Activated naive CD4-positive, alpha-beta T cell treated with anti-CD3 and anti-CD28 coated beads, Interleukin-2, amount 50 U/mL, for 72 hours (primary cell): Measurements from ENCODE around the gene ARRDC3. TPM values are rescaled to one million over a fixed set of nuclear protein-coding genes. Genes with fewer than 3 reads are reported as not detected.
"Not testable (repeated sequence)": the region's sequence is repeated elsewhere in the genome, so short reads cannot be mapped to it uniquely, and the experiment has no call there.

Experiments used
- ATAC-seq, 2 donors: fragments of 150-1000 bp; cut with Tn5 transposase; 2 replicates each; pipeline ENCODE4 v1.10.0; 2021; ENCODE audit warnings: mild to moderate bottlenecking in 2 of 2, moderate library complexity in 2 of 2
- DNase-seq, 2 donors: peaks; one replicate each; pipeline ENCODE4 v3.0.0; 2021 to 2022; ENCODE audit warnings: low spot score in 2 of 2
- H3K27ac Mint-ChIP-seq, 2 donors: one replicate each; pipeline ENCODE4 v1.8.0; 2022; ENCODE audit warnings: mild to moderate bottlenecking in 2 of 2, mixed read lengths in 2 of 2
- H3K36me3 Mint-ChIP-seq, 2 donors: one replicate each; pipeline ENCODE4 v1.8.0; 2022; ENCODE audit warnings: mixed read lengths in 2 of 2
- H3K9me3 Mint-ChIP-seq, 2 donors: one replicate each; pipeline ENCODE4 v1.8.0; 2022; ENCODE audit warnings: mixed read lengths in 2 of 2
- total RNA-seq, 2 donors: library from RNA; stranded (reverse); gene quantifications; one replicate each; pipeline ENCODE4 v1.2.3, GENCODE V29; 2022

The ARRDC3 gene
- total RNA-seq, 2 donors from 2014 or later, result 10.4 to 49.4 TPM

DNA sequence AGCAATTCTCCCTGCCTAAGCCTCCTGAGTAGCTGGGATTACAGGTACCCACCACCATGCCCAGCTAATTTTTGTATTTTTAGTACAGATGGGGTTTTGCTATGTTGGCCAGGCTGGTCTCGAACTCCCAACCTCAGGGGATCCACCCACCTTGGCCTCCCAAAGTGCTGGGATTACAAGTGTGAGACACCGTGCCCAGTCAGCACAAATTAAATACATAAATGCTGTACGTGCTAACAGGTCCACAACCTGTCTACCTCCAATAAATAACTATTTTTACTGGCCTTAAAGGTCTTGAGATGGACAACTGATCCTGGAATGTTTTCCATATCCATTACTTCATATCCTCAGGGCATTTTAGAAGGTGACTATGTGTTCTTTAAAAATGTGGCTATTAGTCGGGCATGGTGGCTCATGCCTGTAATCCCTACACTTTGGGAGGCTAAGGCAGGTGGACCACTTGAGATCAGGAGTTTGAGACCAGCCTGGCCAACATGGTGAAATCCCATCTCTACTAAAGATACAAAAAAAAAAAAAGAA, 38.4 kb downstream of the ARRDC3 start:
- not testable (repeated sequence) for ATAC-seq, H3K27ac Mint-ChIP-seq

DNA sequence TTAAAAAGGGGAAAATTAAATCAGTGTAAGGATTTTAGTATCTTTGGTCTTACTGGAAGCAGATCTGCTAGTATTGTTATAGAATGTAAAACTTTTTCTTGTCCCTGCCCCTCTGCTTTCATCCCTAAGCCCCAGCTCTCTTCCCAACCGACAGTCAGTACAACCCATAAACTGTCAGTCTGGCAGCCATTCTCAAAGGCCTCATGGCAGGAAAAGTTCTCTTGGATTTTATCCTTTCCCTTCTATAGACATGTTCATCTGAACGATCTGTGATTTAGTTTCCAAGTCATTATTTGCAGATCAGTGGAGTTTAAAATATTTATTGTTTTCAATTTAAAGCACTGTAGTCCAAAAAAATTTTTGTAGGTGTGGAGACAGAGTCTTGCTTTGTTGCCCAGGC, 39.2 kb downstream of the ARRDC3 start:
- DNase-seq, result no peak
- Mint-ChIP-seq H3K36me3 (peaks cover 0 to 6% of the 10 kb centered on the region in 2 donors), H3K9me3 (peaks cover 0 to 6% of the 10 kb centered on the region in 2 donors), H3K27ac (no peak overlapping the region)
- no peak for ATAC-seq

More for the DNA sequence above, 38.4 kb downstream of the ARRDC3 start:
- not testable (repeated sequence) for H3K9me3 Mint-ChIP-seq, H3K36me3 Mint-ChIP-seq, DNase-seq

DNA sequence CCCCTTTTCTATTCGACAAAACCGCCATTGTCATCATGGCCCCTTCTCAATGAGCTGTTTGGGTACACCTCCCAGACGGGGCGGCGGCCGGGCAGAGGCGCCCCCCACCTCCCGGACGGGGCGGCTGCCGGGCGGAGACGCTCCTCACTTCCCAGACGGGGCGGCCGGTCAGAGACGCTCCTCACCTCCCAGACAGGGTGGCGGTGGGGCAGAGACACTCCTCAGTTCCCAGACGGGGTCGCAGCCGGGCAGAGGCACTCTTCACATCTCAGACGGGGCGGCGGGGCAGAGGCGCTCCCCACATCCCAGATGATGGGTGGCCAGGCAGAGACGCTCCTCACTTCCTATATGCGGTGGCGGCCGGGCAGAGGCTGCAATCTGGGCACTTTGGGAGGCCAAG, 40.2 kb downstream of the ARRDC3 start:
- not testable (repeated sequence) for H3K27ac Mint-ChIP-seq, H3K36me3 Mint-ChIP-seq, H3K9me3 Mint-ChIP-seq, ATAC-seq, DNase-seq

DNA sequence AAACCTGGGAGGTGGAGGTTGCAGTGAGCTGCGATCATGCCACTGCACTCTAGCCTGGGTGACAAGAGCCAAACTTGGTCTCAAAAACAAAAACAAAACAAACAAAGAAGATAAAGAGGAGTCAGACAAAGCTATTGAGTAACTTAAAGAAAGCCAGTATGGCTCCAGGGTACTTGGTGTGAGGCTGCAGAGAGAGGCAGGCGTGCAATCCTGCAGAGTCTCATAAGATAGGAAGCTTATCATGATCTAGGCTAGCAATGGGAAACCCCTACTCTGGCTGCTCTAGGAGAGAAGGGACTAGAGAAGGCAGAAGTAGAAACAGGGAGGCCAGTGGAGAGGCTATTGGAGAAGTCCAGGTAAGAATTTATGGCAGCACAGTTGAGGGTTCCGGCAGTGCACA, 42.0 kb downstream of the ARRDC3 start:
- H3K36me3 Mint-ChIP-seq, result no peaks in the 10 kb centered on the region
- H3K9me3 Mint-ChIP-seq, result no peaks in the 10 kb centered on the region
- DNase-seq (no peak), ATAC-seq (no peak)
- no peak overlapping the region for H3K27ac Mint-ChIP-seq

DNA sequence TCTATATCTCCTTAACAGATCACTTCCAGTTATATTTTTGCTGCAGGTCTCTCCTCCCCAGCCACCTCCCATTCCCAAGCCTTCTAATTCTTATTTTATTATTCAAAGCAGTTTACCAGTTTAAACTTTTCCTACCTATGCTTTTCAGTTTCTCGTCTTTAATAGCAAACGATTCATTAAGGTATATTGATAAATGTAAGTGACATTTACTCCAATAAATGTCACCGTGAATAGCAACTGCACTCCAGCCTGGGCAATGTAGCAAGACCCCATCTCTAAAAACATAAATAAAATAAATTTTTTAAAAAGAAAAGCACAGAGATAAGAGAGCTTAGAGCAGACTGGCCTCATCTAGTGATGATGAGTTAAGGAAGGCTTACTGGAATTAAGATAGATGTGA, 42.6 kb downstream of the ARRDC3 start:
- ATAC-seq (no peak), DNase-seq (no peak)
- no peaks in the 10 kb centered on the region for H3K9me3 Mint-ChIP-seq
- H3K36me3 Mint-ChIP-seq, result no peaks in the 10 kb centered on the region
- peak overlapping the region in 1 of 2 donors; percentile 19 for H3K27ac Mint-ChIP-seq

DNA sequence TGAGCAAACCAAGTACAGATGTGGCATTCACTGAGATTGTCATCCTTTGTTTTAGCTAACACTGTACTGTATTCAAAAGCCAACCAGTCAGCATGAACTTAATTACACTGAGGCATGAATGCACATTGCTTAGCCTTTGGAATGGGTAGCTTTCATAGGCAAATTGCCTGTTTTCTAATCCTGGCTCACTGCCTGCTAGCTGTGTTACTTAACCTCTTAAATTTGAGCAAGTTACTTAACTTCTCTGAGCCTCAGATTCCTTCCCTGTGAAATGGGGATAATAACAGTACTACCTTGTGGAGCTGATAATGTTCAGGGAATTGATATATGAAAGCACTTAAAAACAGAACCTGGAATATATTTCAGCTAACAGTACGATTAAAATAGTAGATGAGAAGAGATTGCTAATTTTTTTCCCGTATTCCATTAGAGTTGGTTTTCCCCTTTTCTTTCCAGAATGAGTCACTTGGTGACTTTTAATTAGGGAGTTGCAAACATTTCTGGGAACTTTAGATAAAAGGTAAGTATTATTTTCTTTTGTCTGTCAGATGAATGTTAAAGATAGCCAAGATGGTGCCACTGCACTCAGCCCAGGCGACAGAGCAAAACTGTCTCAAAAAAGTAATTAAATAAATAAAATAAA, 43.9 kb downstream of the ARRDC3 start:
- ATAC-seq (no peak), DNase-seq (no peak)
- H3K9me3 Mint-ChIP-seq, result no peaks in the 10 kb centered on the region
- H3K36me3 Mint-ChIP-seq, result no peaks in the 10 kb centered on the region
- no peak overlapping the region for H3K27ac Mint-ChIP-seq

DNA sequence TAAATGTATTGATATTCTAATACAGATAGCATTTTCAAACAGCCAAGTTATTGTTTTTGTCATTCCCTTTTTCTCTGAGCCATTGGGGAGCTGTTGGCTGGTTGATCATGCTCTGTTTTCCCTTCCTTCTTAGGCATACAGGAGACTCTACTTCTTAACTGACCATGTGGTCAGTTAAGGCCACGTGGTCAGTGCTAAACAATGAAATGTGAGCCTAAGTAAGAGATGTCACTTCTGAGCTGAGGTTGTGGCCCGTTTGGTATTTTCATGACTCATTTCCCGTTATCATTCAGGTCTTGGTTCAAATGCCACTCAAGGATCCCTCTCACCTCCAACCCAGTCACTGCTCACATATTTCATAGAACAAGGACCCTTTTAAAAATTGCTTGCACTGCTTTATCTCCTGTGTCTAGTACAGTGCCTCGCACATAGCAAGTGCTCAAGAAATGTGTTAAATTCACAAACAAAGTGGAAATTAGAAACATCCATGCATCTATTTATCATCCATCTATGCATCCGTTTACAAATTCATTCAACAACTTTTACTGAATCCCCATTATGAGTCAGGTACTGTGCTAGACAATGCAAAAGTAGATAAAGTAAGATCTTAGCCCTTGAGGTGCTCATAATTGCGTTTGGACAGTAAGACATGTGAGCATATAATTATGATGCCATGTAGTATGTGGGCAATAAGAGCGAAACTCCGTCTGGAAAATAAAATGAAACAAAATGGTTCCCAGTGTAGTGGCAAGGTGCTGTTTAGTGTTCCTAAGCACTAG, 50.7 kb downstream of the ARRDC3 start:
- H3K36me3 Mint-ChIP-seq, result peaks cover 0 to 5% of the 10 kb centered on the region in 2 donors
- H3K27ac Mint-ChIP-seq, result peak overlapping the region in 1 of 2 donors; percentile 52
- no peaks in the 10 kb centered on the region for H3K9me3 Mint-ChIP-seq
- ATAC-seq (peak; percentile 79 to 94), DNase-seq (no peak)

DNA sequence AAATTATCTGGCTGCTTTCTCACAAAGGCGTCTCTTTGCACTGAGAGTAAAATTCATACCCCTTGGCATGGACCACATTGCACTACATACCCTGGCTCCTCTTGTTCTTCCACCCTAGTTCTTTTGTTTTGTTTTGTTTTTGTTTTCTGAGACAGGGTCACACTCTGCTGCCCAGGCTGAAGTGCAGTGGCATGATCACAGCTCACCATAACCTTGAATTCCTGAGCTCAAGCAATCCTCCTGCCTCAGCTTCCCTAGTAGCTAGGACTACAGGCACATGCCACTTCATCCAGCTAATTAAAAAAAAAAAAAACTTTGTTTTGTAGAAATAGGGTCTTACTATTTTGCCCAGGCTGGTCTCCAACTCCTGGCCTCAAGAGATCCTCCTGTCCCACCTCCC, 51.4 kb downstream of the ARRDC3 start:
- ATAC-seq, result no peak
- Mint-ChIP-seq H3K9me3 (no peaks in the 10 kb centered on the region), H3K36me3 (peaks cover 0 to 5% of the 10 kb centered on the region in 2 donors), H3K27ac (peak overlapping the region in 1 of 2 donors; percentile 52)
- DNase-seq, result no peak

DNA sequence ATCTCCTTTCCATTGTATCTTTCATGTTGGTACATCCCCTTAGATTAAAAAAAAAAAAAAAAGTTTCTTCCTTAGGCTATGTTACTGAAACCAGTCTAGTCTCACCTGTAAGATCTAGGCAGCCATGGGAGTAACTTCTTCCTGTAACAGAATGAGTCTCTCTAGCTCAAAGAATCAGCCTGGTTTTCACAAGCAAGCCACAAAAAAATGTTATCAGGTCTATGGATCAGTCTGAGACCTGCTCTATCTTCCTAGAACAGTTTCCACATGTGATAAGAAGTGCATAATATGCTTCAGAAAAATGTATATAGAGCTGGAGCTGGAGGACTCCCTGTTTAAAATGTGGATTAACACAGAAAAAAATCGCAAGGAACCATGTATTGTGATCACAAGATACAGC, 53.8 kb downstream of the ARRDC3 start:
- DNase-seq (no peak), ATAC-seq (peak; percentile 64 to 75)
- no peaks in the 10 kb centered on the region for H3K9me3 Mint-ChIP-seq
- peaks cover 0 to 5% of the 10 kb centered on the region in 2 donors for H3K36me3 Mint-ChIP-seq
- H3K27ac Mint-ChIP-seq, result no peak overlapping the region

DNA sequence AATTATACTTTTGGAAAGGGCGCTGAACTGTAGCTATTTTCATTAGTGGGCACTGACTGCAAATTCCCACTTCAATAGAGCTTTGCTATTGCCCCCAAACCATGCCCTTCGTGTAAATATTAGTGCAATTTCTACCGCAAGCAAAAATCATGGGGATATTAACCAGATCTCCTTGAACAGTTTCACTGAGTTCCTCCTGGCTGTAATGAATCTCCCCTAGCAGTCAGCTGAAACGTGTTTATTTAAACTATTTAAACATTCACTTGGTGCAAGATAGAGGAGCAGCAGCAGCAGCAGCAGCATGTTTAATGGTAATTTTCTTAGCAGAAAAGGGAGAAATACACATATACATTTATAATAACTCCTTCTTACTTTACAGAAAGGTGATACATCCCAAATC, 54.4 kb downstream of the ARRDC3 start:
- no peak for ATAC-seq
- H3K9me3 Mint-ChIP-seq, result no peaks in the 10 kb centered on the region
- no peak for DNase-seq
- H3K36me3 Mint-ChIP-seq, result peaks cover 0 to 5% of the 10 kb centered on the region in 2 donors
- peak overlapping the region in 1 of 2 donors; percentile 11 for H3K27ac Mint-ChIP-seq

DNA sequence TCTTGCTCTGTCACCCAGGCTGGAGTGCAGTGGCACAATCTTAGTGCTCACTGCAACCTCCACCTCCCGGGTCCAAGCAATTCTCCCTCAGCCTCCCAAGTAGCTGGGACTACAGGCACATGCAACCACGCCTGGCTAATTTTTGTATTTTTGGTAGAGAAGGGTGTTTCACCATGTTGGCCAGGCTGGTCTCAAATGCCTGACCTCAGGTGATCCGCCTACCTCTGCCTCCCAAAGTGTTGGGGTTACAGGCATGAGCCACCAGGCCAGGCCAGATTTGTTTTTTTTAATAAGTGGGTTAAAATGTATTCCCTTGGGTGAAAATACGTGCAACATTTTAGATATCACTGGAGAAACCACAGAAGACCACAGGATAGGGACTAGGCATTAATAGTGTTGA, 60.1 kb downstream of the ARRDC3 start:
- not testable (repeated sequence) for H3K36me3 Mint-ChIP-seq

DNA sequence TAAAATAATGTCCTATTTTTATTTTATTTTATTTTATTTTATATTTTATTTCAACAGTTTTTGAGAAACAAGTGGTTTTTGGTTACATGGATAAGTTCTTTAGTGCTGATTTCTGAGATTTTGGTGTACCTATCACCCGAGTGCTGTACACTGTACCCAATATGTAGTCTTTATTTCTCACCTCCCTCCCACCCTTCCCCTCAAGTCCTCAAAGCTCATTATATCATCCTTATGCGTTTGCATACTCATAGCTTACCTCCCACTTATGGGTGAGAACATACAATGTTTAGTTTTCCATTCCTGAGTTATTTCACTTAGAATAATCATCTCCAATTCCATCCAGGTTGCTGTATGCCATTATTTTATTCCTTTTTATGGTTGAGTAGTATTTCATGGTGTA, 63.5 kb downstream of the ARRDC3 start:
- DNase-seq (no peak), ATAC-seq (no peak)
- no peaks in the 10 kb centered on the region for H3K36me3 Mint-ChIP-seq
- H3K9me3 Mint-ChIP-seq, result no peaks in the 10 kb centered on the region
- no peak overlapping the region for H3K27ac Mint-ChIP-seq

More for the DNA sequence above, 60.1 kb downstream of the ARRDC3 start:
- not testable (repeated sequence) for H3K27ac Mint-ChIP-seq, DNase-seq, ATAC-seq, H3K9me3 Mint-ChIP-seq

DNA sequence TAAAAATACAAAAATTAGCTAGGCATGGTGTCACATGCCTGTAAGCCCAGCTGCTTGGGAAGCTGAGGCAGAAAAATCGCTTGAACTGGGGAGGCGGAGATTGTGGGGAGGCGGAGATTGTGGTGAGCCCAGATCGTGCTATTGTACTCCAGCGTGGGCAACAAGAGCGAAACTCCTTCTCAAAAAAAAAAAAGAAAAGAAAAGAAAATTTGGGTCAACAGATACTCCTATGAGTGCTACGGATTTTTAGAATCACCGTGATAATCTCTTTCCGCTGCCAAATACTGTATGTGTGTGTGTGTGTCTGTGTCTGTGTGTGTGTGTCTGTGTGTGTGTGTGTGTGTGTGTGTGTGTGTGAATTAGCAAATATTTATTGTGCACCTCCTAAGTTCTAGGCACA, 64.4 kb downstream of the ARRDC3 start:
- Mint-ChIP-seq H3K9me3 (no peaks in the 10 kb centered on the region), H3K27ac (peak overlapping the region in 1 of 2 donors; percentile 25), H3K36me3 (no peaks in the 10 kb centered on the region)
- ATAC-seq, result no peak
- no peak for DNase-seq
